HepG2 (cell line): ENCODE results near the gene KANSL3. TPM values are rescaled to one million over a fixed set of nuclear protein-coding genes. Genes with fewer than 3 reads are reported as not detected.

Experiments used
- ARNTL ChIP-seq: sonication (generic); formaldehyde crosslinking; IDR thresholded peaks from 2 replicates; pipeline ENCODE4 v1.4.0; 2020; ENCODE audit warnings: mild to moderate bottlenecking, missing genetic modification reagents
- GABPA ChIP-seq, 2 experiments: IDR thresholded peaks; 2 replicates each; pipeline ENCODE4 v1.6.1; 2011 to 2016; ENCODE audit warnings: low read depth in 2 of 2, low read length in 1 of 2, missing biosample characterization in 1 of 2, missing genetic modification characterization in 1 of 2
- JARID2 ChIP-seq: sonication (generic); formaldehyde crosslinking; IDR thresholded peaks from 2 replicates; pipeline ENCODE4 v1.8.1; 2023; ENCODE audit warnings: missing genetic modification reagents, inconsistent platforms; ENCODE audit not compliant: insufficient replicate concordance
- NKX3-1 ChIP-seq: sonication (generic); formaldehyde crosslinking; IDR thresholded peaks from 2 replicates; pipeline ENCODE4 v1.5.0; 2020; ENCODE audit warnings: missing genetic modification reagents
- NR2F2 ChIP-seq: IDR thresholded peaks from 2 replicates; pipeline ENCODE4 v1.6.1; 2012; ENCODE audit warnings: low read depth, inconsistent platforms, borderline replicate concordance
- RARA ChIP-seq: IDR thresholded peaks from 2 replicates; pipeline ENCODE4 v1.6.1; 2016; ENCODE audit warnings: missing genetic modification reagents, missing compliant biosample characterization
- SMYD3 ChIP-seq: sonication (generic); formaldehyde crosslinking; IDR thresholded peaks from 2 replicates; pipeline ENCODE4 v1.8.1; 2023; ENCODE audit warnings: mild to moderate bottlenecking, missing genetic modification reagents
- SOX6 ChIP-seq, 2 experiments: fragments of 450-650 bp in 1 of 2; sonication (generic) in 1 of 2; formaldehyde crosslinking in 1 of 2; IDR thresholded peaks; 2 replicates each; pipeline versions ENCODE4 v1.4.0 to v1.6.1; 2017 to 2020; ENCODE audit warnings: antibody characterized with exemption in 1 of 2, mild to moderate bottlenecking in 1 of 2, missing genetic modification reagents in 1 of 2
- SRSF1 ChIP-seq: fragments of 200-400 bp; formaldehyde crosslinking; optimal IDR thresholded peaks from 2 replicates; pipeline ENCODE3; 2017; ENCODE audit warnings: mild to moderate bottlenecking, low read depth, low read length, moderate library complexity
- TAF1 ChIP-seq: sonication (generic); formaldehyde crosslinking; IDR thresholded peaks from 2 replicates; pipeline ENCODE4 v1.4.0; 2020; ENCODE audit warnings: missing genetic modification reagents
- TIGD3 ChIP-seq: sonication (generic); formaldehyde crosslinking; IDR thresholded peaks from 2 replicates; pipeline ENCODE4 v1.5.1; 2020; ENCODE audit warnings: mild to moderate bottlenecking, missing genetic modification reagents, borderline replicate concordance
- TMF1 ChIP-seq: sonication (generic); formaldehyde crosslinking; IDR thresholded peaks from 2 replicates; pipeline ENCODE4 v1.8.1; 2022; ENCODE audit warnings: low read depth, missing genetic modification reagents
- ZNF468 ChIP-seq: sonication (generic); formaldehyde crosslinking; IDR thresholded peaks from 2 replicates; pipeline ENCODE4 v1.8.0; 2022; ENCODE audit warnings: mild to moderate bottlenecking, moderate library complexity, missing genetic modification reagents
- ZNF512B ChIP-seq: sonication (generic); formaldehyde crosslinking; IDR thresholded peaks from 2 replicates; pipeline ENCODE4 v1.5.1; 2020; ENCODE audit warnings: missing genetic modification reagents, mild to moderate bottlenecking, borderline replicate concordance
- ZNF710 ChIP-seq: sonication (generic); formaldehyde crosslinking; IDR thresholded peaks from 2 replicates; pipeline ENCODE4 v1.5.0; 2020; ENCODE audit warnings: mild to moderate bottlenecking, missing genetic modification reagents, borderline replicate concordance
- polyA plus RNA-seq, 8 experiments: library from polyadenylated mRNA; depleted of rRNA in 3 of 8; stranded (reverse) in 7 of 8; unstranded in 1 of 8; fragments of >200 nt; fragmentation: Illumina TruSeq in 4 of 8; extraction: Trizol in 4 of 8; gene quantifications; 2 replicates each; pipeline versions ENCODE4 v1.2.1 to v1.2.3, GENCODE V29; 2011 to 2016; ENCODE audit warnings: low read depth in 4 of 8, missing spikeins in 1 of 8, mixed read lengths in 1 of 8; ENCODE audit not compliant: insufficient read depth in 1 of 8
- total RNA-seq, 5 experiments: library from RNA; depleted of rRNA; stranded (reverse); fragments of >200 nt; fragmentation: Illumina TruSeq; extraction: Trizol; gene quantifications; 2 replicates each; pipeline ENCODE4 v1.2.3, GENCODE V29; 2016; ENCODE audit warnings: low read depth in 1 of 5
- TF ChIP-seq, protein P1 (sequence below): sonication (generic); formaldehyde crosslinking; conservative IDR thresholded peaks from 2 replicates; pipeline ENCODE4 v1.4.0; 2020; ENCODE audit warnings: missing genetic modification reagents
- TF ChIP-seq, protein P2 (sequence below), 2 experiments: sonication (generic) in 1 of 2; formaldehyde crosslinking in 1 of 2; IDR thresholded peaks; 2 replicates each; pipeline versions ENCODE4 v1.4.0 to v1.6.1; 2016 to 2020; ENCODE audit warnings: borderline replicate concordance in 1 of 2, low read depth in 1 of 2, mild to moderate bottlenecking in 1 of 2, missing genetic modification reagents in 1 of 2

KANSL3 gene
- total and polyA plus RNA-seq, 2 of the 13 experiments (the other 11 are each of a cell fraction or from before 2014, with no cell fraction given), result 20.8 to 37.3 TPM

GRCh38 chr2:96616128-96616527, 22.0 kb downstream of the KANSL3 start (continued):
- TF ChIP-seq TIGD3 (CRISPR knock-in tag) (no peak), ZNF512B (CRISPR knock-in tag) (no peak), NR2F2 (peak; percentile 63; the same call in 1 of the 2 replicates), ZNF468 (CRISPR knock-in tag) (no peak), JARID2 (CRISPR knock-in tag) (no peak), NKX3-1 (CRISPR knock-in tag) (no peak), SMYD3 (CRISPR knock-in tag) (no peak), TAF1 (CRISPR knock-in tag) (no peak), ARNTL (no peak), SRSF1 (no peak), SOX6 (IDR thresholded peaks at IDR 0.05) (no peak), SOX6 (CRISPR knock-in tag; IDR thresholded peaks at IDR 0.05) (no peak), GABPA (IDR thresholded peaks at IDR 0.05; ENCODE audit: low read depth, low read length) (no peak), GABPA (CRISPR knock-in tag; IDR thresholded peaks at IDR 0.05; ENCODE audit: low read depth) (peak; percentile 49; the same call in 1 of the 2 replicates), TMF1 (CRISPR knock-in tag) (no peak), ZNF710 (CRISPR knock-in tag) (no peak), RARA (CRISPR knock-in tag) (peak; percentile 84)
- TF ChIP-seq, protein P1, sequence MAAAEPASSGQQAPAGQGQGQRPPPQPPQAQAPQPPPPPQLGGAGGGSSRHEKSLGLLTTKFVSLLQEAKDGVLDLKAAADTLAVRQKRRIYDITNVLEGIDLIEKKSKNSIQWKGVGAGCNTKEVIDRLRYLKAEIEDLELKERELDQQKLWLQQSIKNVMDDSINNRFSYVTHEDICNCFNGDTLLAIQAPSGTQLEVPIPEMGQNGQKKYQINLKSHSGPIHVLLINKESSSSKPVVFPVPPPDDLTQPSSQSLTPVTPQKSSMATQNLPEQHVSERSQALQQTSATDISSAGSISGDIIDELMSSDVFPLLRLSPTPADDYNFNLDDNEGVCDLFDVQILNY (CRISPR knock-in tag), result no peak
- TF ChIP-seq, protein P2, sequence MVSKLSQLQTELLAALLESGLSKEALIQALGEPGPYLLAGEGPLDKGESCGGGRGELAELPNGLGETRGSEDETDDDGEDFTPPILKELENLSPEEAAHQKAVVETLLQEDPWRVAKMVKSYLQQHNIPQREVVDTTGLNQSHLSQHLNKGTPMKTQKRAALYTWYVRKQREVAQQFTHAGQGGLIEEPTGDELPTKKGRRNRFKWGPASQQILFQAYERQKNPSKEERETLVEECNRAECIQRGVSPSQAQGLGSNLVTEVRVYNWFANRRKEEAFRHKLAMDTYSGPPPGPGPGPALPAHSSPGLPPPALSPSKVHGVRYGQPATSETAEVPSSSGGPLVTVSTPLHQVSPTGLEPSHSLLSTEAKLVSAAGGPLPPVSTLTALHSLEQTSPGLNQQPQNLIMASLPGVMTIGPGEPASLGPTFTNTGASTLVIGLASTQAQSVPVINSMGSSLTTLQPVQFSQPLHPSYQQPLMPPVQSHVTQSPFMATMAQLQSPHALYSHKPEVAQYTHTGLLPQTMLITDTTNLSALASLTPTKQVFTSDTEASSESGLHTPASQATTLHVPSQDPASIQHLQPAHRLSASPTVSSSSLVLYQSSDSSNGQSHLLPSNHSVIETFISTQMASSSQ (IDR thresholded peaks at IDR 0.05; ENCODE audit: low read depth), result no peak
- TF ChIP-seq, protein P2 (CRISPR knock-in tag; IDR thresholded peaks at IDR 0.05; ENCODE audit: borderline replicate concordance), result no peak
